Measurements from ENCODE around the gene KLF7. TPM values are rescaled to one million over a fixed set of nuclear protein-coding genes. Genes with fewer than 3 reads are reported as not detected.
A peak's percentile ranks its signal among the peaks of the same experiment; 100 is the strongest.

Gene KLF7
- total and polyA plus RNA-seq, 4 donors: 1.9 to 11.5 (median 4.5) TPM

DNA sequence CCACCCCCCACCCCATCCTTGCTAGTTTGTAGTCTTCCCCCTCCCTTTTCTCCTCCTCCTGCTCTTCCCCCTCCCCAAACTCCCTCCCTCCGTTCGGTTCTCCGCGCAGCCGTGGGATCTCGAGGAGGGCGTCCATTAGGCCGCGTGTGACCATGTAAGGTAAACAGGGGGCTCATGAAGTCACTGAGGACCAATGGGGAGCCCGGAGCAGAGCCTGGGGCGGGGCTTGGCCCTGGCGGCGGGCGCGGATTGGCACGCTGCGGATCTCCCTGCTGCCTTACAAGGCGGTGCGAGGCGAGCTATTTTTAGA lies 246 bp upstream of the KLF7 start (continued):
- TF ChIP-seq EGR1 (IDR thresholded peaks at IDR 0.05; ENCODE audit: low read depth in 2 of 2): no peak

DNA sequence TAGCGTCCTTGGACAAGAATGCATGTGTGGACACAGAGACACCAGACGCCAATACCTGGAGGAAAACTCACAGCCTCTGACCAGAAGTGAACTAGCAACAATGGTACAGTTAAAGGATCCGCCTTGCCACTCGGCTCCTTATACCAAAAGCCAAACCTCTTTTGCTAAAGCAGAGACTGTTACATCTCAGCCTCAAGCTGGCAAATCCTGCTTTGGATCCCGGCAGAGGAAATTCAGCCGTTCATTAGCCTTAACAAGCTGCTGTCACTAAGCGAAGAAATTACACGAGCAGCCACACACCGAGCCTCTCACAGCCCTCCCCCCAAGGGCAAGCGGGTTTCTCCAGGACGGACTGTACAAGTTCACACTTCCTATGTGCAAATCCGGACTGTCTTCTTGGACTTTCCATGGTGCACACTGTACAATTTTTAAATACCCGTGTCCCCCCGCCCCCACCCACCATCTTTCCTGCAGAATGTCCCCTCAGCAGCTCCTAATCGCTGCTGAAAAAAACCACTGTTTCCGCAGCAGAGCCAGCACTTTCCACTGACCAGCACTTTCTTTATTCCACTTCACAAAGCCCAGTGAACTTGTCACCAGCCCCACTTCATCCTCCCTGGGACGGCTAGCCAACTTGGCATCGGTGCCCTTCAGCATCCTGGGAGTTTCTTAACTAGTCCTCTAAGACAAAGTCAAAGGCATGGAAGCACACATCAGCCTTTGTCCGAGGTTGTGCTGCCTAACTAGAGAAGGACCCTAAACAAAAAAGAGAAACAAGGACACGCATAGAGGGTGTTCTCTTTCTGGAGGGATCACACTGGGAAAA lies 1.5 kb downstream of the KLF7 start:
- H3K9me3 ChIP-seq (ENCODE audit: control insufficient read depth in 4 of 4, low read length in 3 of 4): no peaks in the 10 kb centered on the region
- WGBS: 3% methylated on average over 20 of the region's 20 CpGs
- TF ChIP-seq RXRA (IDR thresholded peaks at IDR 0.05) (peak; percentile 65 to 66), RAD21 (IDR thresholded peaks at IDR 0.05) (peak; percentile 34 to 57), FOXA1 (IDR thresholded peaks at IDR 0.05) (no peak), HNF4A (conservative IDR thresholded peaks at IDR 0.05) (peak in 1 of 2 donors; percentile 42), YY1 (IDR thresholded peaks at IDR 0.05) (peak; percentile 15), SP1 (IDR thresholded peaks at IDR 0.05) (peak; percentile 64), FOXA2 (IDR thresholded peaks at IDR 0.05) (no peak), HNF4G (IDR thresholded peaks at IDR 0.05) (no peak), NR2F2 (IDR thresholded peaks at IDR 0.05) (peak; percentile 72)
- TF ChIP-seq, protein P1, sequence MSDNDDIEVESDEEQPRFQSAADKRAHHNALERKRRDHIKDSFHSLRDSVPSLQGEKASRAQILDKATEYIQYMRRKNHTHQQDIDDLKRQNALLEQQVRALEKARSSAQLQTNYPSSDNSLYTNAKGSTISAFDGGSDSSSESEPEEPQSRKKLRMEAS (IDR thresholded peaks at IDR 0.05): peak; percentile 38
- H3K27me3 ChIP-seq (ENCODE audit: control insufficient read depth in 4 of 4, insufficient read depth in 4 of 4, low read length in 3 of 4): no peaks in the 10 kb centered on the region
- H3K27ac ChIP-seq (ENCODE audit: low read depth in 1 of 2, low read length in 2 of 2): peak overlapping the region; percentile 90 to 100
- H3K9ac ChIP-seq (ENCODE audit: low read depth in 1 of 2, low read length in 2 of 2): peak overlapping the region; percentile 17 to 77
- H3K4me3 ChIP-seq (ENCODE audit: low read depth in 1 of 3, low read length in 3 of 3): peak overlapping the region; percentile 63 to 96 (median 95)
- H3K36me3 ChIP-seq (ENCODE audit: control insufficient read depth in 4 of 4, insufficient read depth in 3 of 4, low read depth in 1 of 4, low read length in 3 of 4): no peaks in the 10 kb centered on the region
- H3K4me1 ChIP-seq (ENCODE audit: control insufficient read depth in 4 of 4, insufficient read depth in 4 of 4, low read length in 3 of 4): peaks cover 2 to 28% (median 15%) of the 10 kb centered on the region in 4 donors
- DNase-seq (ENCODE audit: low spot score): peak; percentile 51

- TF ChIP-seq RAD21 (IDR thresholded peaks at IDR 0.05): no peak
- TF ChIP-seq TAF1 (conservative IDR thresholded peaks at IDR 0.05): no peak
- no peak for TF ChIP-seq YY1 (IDR thresholded peaks at IDR 0.05)
- TF ChIP-seq SP1 (IDR thresholded peaks at IDR 0.05): no peak
- TF ChIP-seq GABPA (IDR thresholded peaks at IDR 0.05 in 1 of 2, conservative IDR thresholded peaks at IDR 0.05 in 1 of 2): no peak
- no peak for TF ChIP-seq HNF4A (conservative IDR thresholded peaks at IDR 0.05)
- TF ChIP-seq, protein P1 (IDR thresholded peaks at IDR 0.05): no peak
- TF ChIP-seq JUND (IDR thresholded peaks at IDR 0.05): no peak
- TF ChIP-seq, protein P2, sequence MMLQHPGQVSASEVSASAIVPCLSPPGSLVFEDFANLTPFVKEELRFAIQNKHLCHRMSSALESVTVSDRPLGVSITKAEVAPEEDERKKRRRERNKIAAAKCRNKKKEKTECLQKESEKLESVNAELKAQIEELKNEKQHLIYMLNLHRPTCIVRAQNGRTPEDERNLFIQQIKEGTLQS (IDR thresholded peaks at IDR 0.05): no peak
- TF ChIP-seq EGR1 (IDR thresholded peaks at IDR 0.05; ENCODE audit: low read depth in 2 of 2): no peak
- no peak for TF ChIP-seq FOXA1 (IDR thresholded peaks at IDR 0.05)
- TF ChIP-seq, protein P3, sequence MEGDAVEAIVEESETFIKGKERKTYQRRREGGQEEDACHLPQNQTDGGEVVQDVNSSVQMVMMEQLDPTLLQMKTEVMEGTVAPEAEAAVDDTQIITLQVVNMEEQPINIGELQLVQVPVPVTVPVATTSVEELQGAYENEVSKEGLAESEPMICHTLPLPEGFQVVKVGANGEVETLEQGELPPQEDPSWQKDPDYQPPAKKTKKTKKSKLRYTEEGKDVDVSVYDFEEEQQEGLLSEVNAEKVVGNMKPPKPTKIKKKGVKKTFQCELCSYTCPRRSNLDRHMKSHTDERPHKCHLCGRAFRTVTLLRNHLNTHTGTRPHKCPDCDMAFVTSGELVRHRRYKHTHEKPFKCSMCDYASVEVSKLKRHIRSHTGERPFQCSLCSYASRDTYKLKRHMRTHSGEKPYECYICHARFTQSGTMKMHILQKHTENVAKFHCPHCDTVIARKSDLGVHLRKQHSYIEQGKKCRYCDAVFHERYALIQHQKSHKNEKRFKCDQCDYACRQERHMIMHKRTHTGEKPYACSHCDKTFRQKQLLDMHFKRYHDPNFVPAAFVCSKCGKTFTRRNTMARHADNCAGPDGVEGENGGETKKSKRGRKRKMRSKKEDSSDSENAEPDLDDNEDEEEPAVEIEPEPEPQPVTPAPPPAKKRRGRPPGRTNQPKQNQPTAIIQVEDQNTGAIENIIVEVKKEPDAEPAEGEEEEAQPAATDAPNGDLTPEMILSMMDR (IDR thresholded peaks at IDR 0.05; ENCODE audit: low read depth, low read length, missing input control): no peak
- TF ChIP-seq REST (IDR thresholded peaks at IDR 0.05): no peak
- no peak for TF ChIP-seq ZBTB33 (IDR thresholded peaks at IDR 0.05)
- TF ChIP-seq FOXA2 (IDR thresholded peaks at IDR 0.05): no peak
- no peak for TF ChIP-seq HNF4G (IDR thresholded peaks at IDR 0.05)
- no peak for TF ChIP-seq NR2F2 (IDR thresholded peaks at IDR 0.05)
- no peak for TF ChIP-seq RXRA (IDR thresholded peaks at IDR 0.05)
- WGBS: 11% methylated on average over 2 of the region's 2 CpGs
- no peaks in the 10 kb centered on the region for H3K36me3 ChIP-seq (ENCODE audit: control insufficient read depth in 4 of 4, insufficient read depth in 3 of 4, low read depth in 1 of 4, low read length in 3 of 4)
- peak overlapping the region; percentile 90 to 100 for H3K27ac ChIP-seq (ENCODE audit: low read depth in 1 of 2, low read length in 2 of 2)
- peak overlapping the region; percentile 63 to 96 (median 95) for H3K4me3 ChIP-seq (ENCODE audit: low read depth in 1 of 3, low read length in 3 of 3)
- H3K4me1 ChIP-seq (ENCODE audit: control insufficient read depth in 4 of 4, insufficient read depth in 4 of 4, low read length in 3 of 4): peaks cover 2 to 28% (median 15%) of the 10 kb centered on the region in 4 donors
- H3K9me3 ChIP-seq (ENCODE audit: control insufficient read depth in 4 of 4, low read length in 3 of 4): no peaks in the 10 kb centered on the region
- H3K9ac ChIP-seq (ENCODE audit: low read depth in 1 of 2, low read length in 2 of 2): peak overlapping the region; percentile 17 to 77
- no peaks in the 10 kb centered on the region for H3K27me3 ChIP-seq (ENCODE audit: control insufficient read depth in 4 of 4, insufficient read depth in 4 of 4, low read length in 3 of 4)
- DNase-seq (ENCODE audit: low spot score): no peak
These were observed 2.1 kb downstream of the KLF7 start for GRCh38 chr2:207163756-207164005.

Data from liver (tissue), 9 donors.